Trophoblast cell (in vitro differentiated cells and primary cell): ENCODE data around the gene ABR.
A peak's percentile ranks its signal among the peaks of the same experiment; 100 is the strongest.

ENCODE experiments used
- DNase-seq, 2 donors: peaks; one replicate each; pipeline ENCODE4 v3.0.0-alpha.2; 2016
- H2AFZ ChIP-seq: 2 replicates; pipeline ENCODE4 v1.6.1; 2013; ENCODE audit warnings: low read length, moderate library complexity, mild to moderate bottlenecking; ENCODE audit not compliant: insufficient read depth, poor library complexity
- H2AK5ac ChIP-seq: 2 replicates; pipeline ENCODE4 v1.6.1; 2013; ENCODE audit warnings: mild to moderate bottlenecking, low read length
- H2BK120ac ChIP-seq: 2 replicates; pipeline ENCODE4 v1.6.1; 2013; ENCODE audit warnings: low read length, mild to moderate bottlenecking, moderate library complexity; ENCODE audit not compliant: insufficient read depth, poor library complexity
- H2BK12ac ChIP-seq: 2 replicates; pipeline ENCODE4 v1.6.1; 2013; ENCODE audit warnings: mild to moderate bottlenecking, low read length, moderate library complexity
- H2BK5ac ChIP-seq: 2 replicates; pipeline ENCODE4 v1.6.1; 2013; ENCODE audit warnings: low read length, low read depth, moderate library complexity, mild to moderate bottlenecking; ENCODE audit not compliant: poor library complexity
- H3K14ac ChIP-seq: 2 replicates; pipeline ENCODE4 v1.6.1; 2013; ENCODE audit warnings: mild to moderate bottlenecking, low read length
- H3K18ac ChIP-seq: 2 replicates; pipeline ENCODE4 v1.6.1; 2013; ENCODE audit warnings: mild to moderate bottlenecking, low read length
- H3K23ac ChIP-seq: 2 replicates; pipeline ENCODE4 v1.6.1; 2013; ENCODE audit warnings: low read length
- H3K27ac ChIP-seq: 2 replicates; pipeline ENCODE4 v1.5.1; 2013; ENCODE audit warnings: low read depth, mild to moderate bottlenecking, inconsistent platforms, low read length, moderate library complexity
- H3K27me3 ChIP-seq: 2 replicates; pipeline ENCODE4 v1.6.1; 2013; ENCODE audit warnings: inconsistent platforms, mild to moderate bottlenecking, low read length, moderate library complexity; ENCODE audit not compliant: insufficient read depth
- H3K36me3 ChIP-seq, 2 experiments: 1 replicate in 1 of 2; 2 replicates in 1 of 2; pipeline ENCODE4 v1.6.1; 2013; ENCODE audit warnings: low read length in 2 of 2, mild to moderate bottlenecking in 2 of 2, moderate library complexity in 1 of 2; ENCODE audit not compliant: insufficient read depth in 2 of 2, control insufficient read depth in 1 of 2
- H3K4ac ChIP-seq: 2 replicates; pipeline ENCODE4 v1.6.1; 2013; ENCODE audit warnings: low read depth, mild to moderate bottlenecking, low read length, moderate library complexity
- H3K4me1 ChIP-seq, 2 experiments: 1 replicate in 1 of 2; 2 replicates in 1 of 2; pipeline ENCODE4 v1.6.1; 2013; ENCODE audit warnings: low read length in 2 of 2, mild to moderate bottlenecking in 2 of 2, moderate library complexity in 1 of 2; ENCODE audit not compliant: insufficient read depth in 2 of 2, control insufficient read depth in 1 of 2
- H3K4me2 ChIP-seq: 2 replicates; pipeline ENCODE4 v1.6.1; 2013; ENCODE audit warnings: inconsistent platforms, mild to moderate bottlenecking, low read length, moderate library complexity
- H3K4me3 ChIP-seq: 2 replicates; pipeline ENCODE4 v1.5.1; 2013; ENCODE audit warnings: mild to moderate bottlenecking, low read depth, low read length, inconsistent platforms
- H3K79me1 ChIP-seq: one replicate; pipeline ENCODE4 v1.6.1; 2013; ENCODE audit warnings: low read length
- H3K79me2 ChIP-seq: 2 replicates; pipeline ENCODE4 v1.6.1; 2013; ENCODE audit warnings: low read length, mild to moderate bottlenecking; ENCODE audit not compliant: control insufficient read depth, insufficient read depth, poor library complexity
- H3K9ac ChIP-seq: 2 replicates; pipeline ENCODE4 v1.6.1; 2013; ENCODE audit warnings: mild to moderate bottlenecking, low read length
- H3K9me3 ChIP-seq: 2 replicates; pipeline ENCODE4 v1.6.1; 2013; ENCODE audit warnings: low read depth, mild to moderate bottlenecking, control low read depth, inconsistent platforms, low read length; ENCODE audit not compliant: insufficient read depth
- H4K12ac ChIP-seq: 2 replicates; pipeline ENCODE4 v1.6.1; 2013; ENCODE audit warnings: low read depth, mild to moderate bottlenecking, low read length, moderate library complexity
- H4K8ac ChIP-seq: 2 replicates; pipeline ENCODE4 v1.6.1; 2013; ENCODE audit warnings: low read depth, mild to moderate bottlenecking, low read length, moderate library complexity
- H4K91ac ChIP-seq: one replicate; pipeline ENCODE4 v1.6.1; 2013; ENCODE audit warnings: low read depth, mild to moderate bottlenecking, low read length, moderate library complexity
- WGBS: extraction: QIAGEN DNeasy Blood & Tissue Kit; methylation state at CpG from one replicate; pipeline ENCODE4 v1.1.7; 2013; ENCODE audit warnings: missing lambda C conversion rate; ENCODE audit not compliant: insufficient read length, insufficient coverage; ENCODE audit errors: extremely low coverage; 5-methylcytosine and 5-hydroxymethylcytosine counted together

ABR gene

GRCh38 chr17:970364-970763, 209.4 kb downstream of the ABR start:
- no peak overlapping the region for H2AFZ ChIP-seq

GRCh38 chr17:969811-970355, 209.9 kb downstream of the ABR start:
- H3K4me2 ChIP-seq, result no peak overlapping the region
- WGBS, result no CpG with 5 or more reads among the region's 18 CpGs

More at GRCh38 chr17:970364-970763, 209.4 kb downstream of the ABR start:
- Histone ChIP-seq H3K27ac (no peak overlapping the region), H2BK120ac (no peak overlapping the region), H3K14ac (no peak overlapping the region), H4K8ac (no peak overlapping the region), H3K18ac (no peak overlapping the region), H3K4ac (peak overlapping the region; percentile 18), H2BK12ac (no peak overlapping the region), H3K27me3 (no peaks in the 10 kb centered on the region), H3K4me3 (no peak overlapping the region), H3K79me2 (peaks cover 22% of the 10 kb centered on the region), H3K23ac (no peak overlapping the region), H3K4me2 (no peak overlapping the region), H3K79me1 (no peaks in the 10 kb centered on the region), H2AK5ac (no peak overlapping the region), H3K4me1 (peaks cover 12 to 13% of the 10 kb centered on the region in 2 experiments), H4K12ac (no peak overlapping the region), H3K36me3 (peaks cover under 1 to 2% of the 10 kb centered on the region in 2 experiments), H3K9ac (no peak overlapping the region), H2BK5ac (no peak overlapping the region), H3K9me3 (no peaks in the 10 kb centered on the region), H4K91ac (no peak overlapping the region)
- WGBS, result no CpG with 5 or more reads among the region's 9 CpGs
- no peak for DNase-seq

GRCh38 chr17:968812-969730, 210.7 kb downstream of the ABR start:
- Histone ChIP-seq H3K79me2 (peaks cover 17% of the 10 kb centered on the region), H4K8ac (no peak overlapping the region), H3K18ac (no peak overlapping the region), H3K14ac (no peak overlapping the region), H3K9me3 (no peaks in the 10 kb centered on the region), H3K4me1 (peaks cover 7 to 15% of the 10 kb centered on the region in 2 experiments), H2AFZ (no peak overlapping the region), H4K12ac (no peak overlapping the region), H2BK5ac (no peak overlapping the region), H4K91ac (no peak overlapping the region), H3K27ac (no peak overlapping the region), H2BK12ac (no peak overlapping the region), H3K4me2 (no peak overlapping the region), H2BK120ac (no peak overlapping the region), H2AK5ac (no peak overlapping the region), H3K4me3 (no peak overlapping the region), H3K36me3 (peaks cover 0 to 2% of the 10 kb centered on the region in 2 experiments), H3K23ac (no peak overlapping the region), H3K79me1 (no peaks in the 10 kb centered on the region), H3K27me3 (no peaks in the 10 kb centered on the region), H3K4ac (peak overlapping the region; percentile 44), H3K9ac (no peak overlapping the region)
- no peak for DNase-seq
- no CpG with 5 or more reads among the region's 24 CpGs for WGBS

More at GRCh38 chr17:969811-970355, 209.9 kb downstream of the ABR start:
- H2AK5ac ChIP-seq, result no peak overlapping the region
- no peak overlapping the region for H4K91ac ChIP-seq
- no peak overlapping the region for H3K9ac ChIP-seq
- no peaks in the 10 kb centered on the region for H3K79me1 ChIP-seq
- no peak overlapping the region for H3K23ac ChIP-seq
- H3K14ac ChIP-seq, result no peak overlapping the region
- H3K9me3 ChIP-seq, result no peaks in the 10 kb centered on the region
- no peak overlapping the region for H2BK120ac ChIP-seq
- peaks cover 8 to 13% of the 10 kb centered on the region in 2 experiments for H3K4me1 ChIP-seq
- DNase-seq, result no peak
- H3K27me3 ChIP-seq, result no peaks in the 10 kb centered on the region
- no peak overlapping the region for H2AFZ ChIP-seq
- H3K27ac ChIP-seq, result no peak overlapping the region
- no peak overlapping the region for H3K4me3 ChIP-seq
- H2BK5ac ChIP-seq, result no peak overlapping the region
- no peak overlapping the region for H2BK12ac ChIP-seq
- H3K36me3 ChIP-seq, result peaks cover 0 to 2% of the 10 kb centered on the region in 2 experiments
- no peak overlapping the region for H3K18ac ChIP-seq
- H4K8ac ChIP-seq, result no peak overlapping the region
- no peak overlapping the region for H4K12ac ChIP-seq
- H3K79me2 ChIP-seq, result peaks cover 19% of the 10 kb centered on the region
- peak overlapping the region; percentile 18 for H3K4ac ChIP-seq

- no peak overlapping the region for H2BK120ac ChIP-seq
- peaks cover 4 to 8% of the 10 kb centered on the region in 2 experiments for H3K4me1 ChIP-seq
- H2AK5ac ChIP-seq, result no peak overlapping the region
- H3K79me1 ChIP-seq, result no peaks in the 10 kb centered on the region
- H3K4ac ChIP-seq, result peak overlapping the region; percentile 75
- H4K91ac ChIP-seq, result no peak overlapping the region
- H3K4me2 ChIP-seq, result no peak overlapping the region
- no peak overlapping the region for H2BK12ac ChIP-seq
- H2BK5ac ChIP-seq, result no peak overlapping the region
- H3K36me3 ChIP-seq, result peaks cover 0 to 2% of the 10 kb centered on the region in 2 experiments
- H3K27ac ChIP-seq, result no peak overlapping the region
- peak overlapping the region; percentile 38 for H3K18ac ChIP-seq
- no peaks in the 10 kb centered on the region for H3K27me3 ChIP-seq
- no peak overlapping the region for H3K23ac ChIP-seq
- no peak overlapping the region for H3K4me3 ChIP-seq
- H4K12ac ChIP-seq, result no peak overlapping the region
- no peak overlapping the region for H3K9ac ChIP-seq
- no peak for DNase-seq
- WGBS, result no CpG with 5 or more reads among the region's 9 CpGs
- H2AFZ ChIP-seq, result no peak overlapping the region
- H4K8ac ChIP-seq, result no peak overlapping the region
- H3K9me3 ChIP-seq, result no peaks in the 10 kb centered on the region
- peaks cover 19% of the 10 kb centered on the region for H3K79me2 ChIP-seq
- no peak overlapping the region for H3K14ac ChIP-seq
Measured at GRCh38 chr17:967122-967521, 212.7 kb downstream of the ABR start.
